ENCODE data around the gene ZC3H8.
"Not testable (repeated sequence)": the region's sequence is repeated elsewhere in the genome, so short reads cannot be mapped to it uniquely, and the experiment has no call there.

ZC3H8 gene

GRCh38 chr2:112254466-112255240 is at the start of gene ZC3H8:
Gene ZC3H8 (minus strand): TSS chr2:112255042. CDS start chr2:112254981, 61 bp downstream.
- peak; percentile 96 for DNase-seq

- DNase-seq, result no peak
Observed at GRCh38 chr2:112304298-112304941, 49.6 kb upstream of the ZC3H8 start.

- DNase-seq, result no peak
Observed at GRCh38 chr2:112301973-112302372, 47.1 kb upstream of the ZC3H8 start.

DNA sequence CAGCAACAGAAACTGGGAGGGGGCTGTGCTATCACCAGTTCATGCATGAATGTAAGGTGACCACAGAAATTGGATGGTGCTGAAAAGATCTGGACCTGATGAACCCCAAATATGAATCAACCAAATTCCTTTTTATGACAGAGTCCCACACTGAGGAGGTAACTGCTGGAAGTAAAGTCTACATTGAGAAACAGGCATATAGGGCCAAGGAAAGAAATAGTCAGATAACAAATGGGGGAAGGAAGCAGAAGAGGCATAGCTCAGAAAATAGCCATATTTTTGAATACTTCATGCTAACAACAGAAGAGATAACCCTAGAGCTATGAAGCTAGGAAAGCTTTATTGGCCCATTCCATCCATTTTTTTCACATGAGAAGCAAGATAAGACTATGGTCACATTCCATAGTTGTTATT is 46.3 kb upstream of the ZC3H8 start:
- no peak for DNase-seq

GRCh38 chr2:112296407-112296806 is 41.6 kb upstream of the ZC3H8 start:
- no peak for DNase-seq

- DNase-seq, result no peak
Observed at GRCh38 chr2:112295407-112296078, 40.7 kb upstream of the ZC3H8 start.

DNA sequence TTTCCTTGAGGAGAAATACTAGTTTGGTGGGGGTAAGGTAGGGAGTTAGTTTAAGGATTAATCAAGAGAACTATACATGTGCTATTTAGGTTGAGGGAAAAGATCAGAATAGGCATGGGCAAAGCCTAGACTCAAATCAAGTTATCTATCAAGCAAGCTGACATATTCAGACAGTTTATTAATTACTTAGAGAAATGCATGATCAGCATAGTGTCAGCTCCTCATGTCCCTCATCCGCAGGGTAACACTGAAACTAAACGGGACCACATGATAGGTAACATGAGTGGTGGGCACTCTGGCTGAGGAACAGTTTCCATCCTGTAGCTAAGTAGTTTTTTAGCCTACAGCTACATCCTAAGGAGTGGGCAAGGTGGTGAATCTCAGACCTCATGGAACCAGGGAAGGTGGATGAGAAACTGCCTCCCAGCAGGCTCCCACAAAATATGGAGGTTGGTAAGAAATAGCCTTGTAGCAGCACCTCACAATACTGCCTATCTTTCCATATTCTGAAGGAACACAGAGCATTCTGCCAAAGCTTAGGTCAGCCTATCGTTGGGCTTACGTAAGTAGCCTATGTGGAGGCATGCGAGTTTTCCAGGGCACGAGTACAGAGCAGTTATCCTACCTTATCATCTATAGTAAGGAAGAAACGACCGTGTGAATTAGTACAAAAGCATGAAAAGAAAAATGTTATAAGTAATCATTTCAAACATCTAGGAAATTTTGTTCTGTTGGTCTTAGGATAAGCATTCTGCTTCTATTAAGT is 39.0 kb upstream of the ZC3H8 start:
- DNase-seq, result no peak

DNA sequence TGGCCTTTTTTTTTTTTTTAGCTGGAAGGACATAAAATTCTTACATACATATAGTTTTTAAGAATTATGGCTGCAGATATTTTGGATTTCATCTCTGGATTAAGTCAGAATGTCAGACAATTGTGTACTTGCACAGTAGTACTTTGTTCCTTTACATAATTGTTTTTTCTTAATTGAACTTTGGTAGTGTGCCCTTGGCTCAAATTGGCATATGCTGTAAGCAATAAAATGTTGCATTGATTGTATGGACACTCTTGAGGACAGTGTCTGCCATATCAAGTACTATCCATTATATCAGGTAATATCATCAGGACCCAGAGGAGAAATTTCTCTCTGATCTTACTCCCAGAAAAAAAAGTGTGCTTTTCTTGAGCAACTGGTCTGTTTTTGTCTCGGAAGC is 35.8 kb upstream of the ZC3H8 start:
- DNase-seq, result no peak

DNA sequence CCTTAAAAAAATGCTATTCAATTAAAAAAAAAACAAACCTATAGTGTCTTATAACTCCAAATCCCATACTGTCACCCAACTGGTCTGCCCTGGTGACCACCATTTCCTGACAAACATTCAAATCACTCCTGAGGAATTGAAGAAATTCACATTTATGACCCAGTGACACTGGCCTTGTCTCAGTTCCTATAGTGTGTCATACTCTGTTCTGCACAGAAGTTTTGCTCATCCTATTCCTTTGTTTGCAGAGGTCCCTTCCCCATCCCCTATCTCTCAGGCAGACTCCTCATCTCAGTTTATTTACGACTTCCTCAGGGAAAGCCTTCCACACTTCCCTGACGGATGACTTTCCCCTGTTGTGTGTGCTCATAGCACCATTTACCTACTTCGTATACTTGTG is 35.2 kb upstream of the ZC3H8 start:
- DNase-seq, result no peak

- DNase-seq, result not testable (repeated sequence)
Observed at GRCh38 chr2:112283535-112283934, 28.7 kb upstream of the ZC3H8 start.

- DNase-seq, result not testable (repeated sequence)
Observed at GRCh38 chr2:112282066-112282465, 27.2 kb upstream of the ZC3H8 start.

- no peak for DNase-seq
Observed at GRCh38 chr2:112277596-112278220, 22.9 kb upstream of the ZC3H8 start.

GRCh38 chr2:112276954-112277353 is 22.1 kb upstream of the ZC3H8 start:
- DNase-seq, result no peak

DNA sequence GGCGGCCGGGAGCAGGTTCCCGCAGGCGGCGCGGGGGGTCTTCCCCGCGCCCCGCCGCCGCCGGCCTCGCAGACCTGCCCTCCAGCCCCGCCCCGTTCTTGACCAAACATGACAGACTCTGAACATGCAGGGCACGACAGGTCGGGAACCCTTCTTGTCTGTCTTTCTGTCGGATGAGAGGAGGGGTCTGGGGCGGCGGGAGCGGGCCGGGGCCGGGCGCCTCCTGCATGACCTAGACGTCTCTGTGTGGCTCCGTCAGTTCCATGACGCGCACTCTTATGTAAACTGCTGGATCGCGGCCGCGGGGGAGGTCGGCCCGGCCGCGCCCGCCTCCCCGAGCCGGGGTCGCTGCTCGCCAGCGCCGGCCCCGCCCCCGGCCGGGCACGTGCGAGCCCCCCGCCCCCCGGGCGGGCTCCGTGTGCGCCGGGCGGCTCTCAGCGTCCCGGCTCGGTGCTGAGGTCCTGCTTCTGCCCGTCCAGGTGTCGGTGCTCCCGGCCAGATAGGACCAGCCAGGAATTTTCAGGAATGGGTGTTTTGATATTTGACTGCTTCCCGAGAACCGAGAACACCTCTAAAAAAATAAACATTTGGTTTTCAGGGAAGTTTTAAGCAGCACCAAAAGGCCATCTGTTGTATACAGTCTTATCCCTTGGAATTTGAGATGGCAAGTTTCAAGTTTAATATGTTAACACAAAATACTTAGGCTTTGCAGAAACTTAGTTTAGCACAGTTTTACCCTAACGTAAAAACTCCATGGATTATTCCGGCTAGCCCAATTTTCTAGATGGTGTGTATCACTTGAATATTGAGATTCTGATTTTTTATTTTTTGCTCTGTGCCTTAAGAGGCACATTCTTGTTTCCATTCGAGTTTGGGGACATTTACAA is 21.3 kb upstream of the ZC3H8 start:
- peak; percentile 96 for DNase-seq

- DNase-seq, result peak; percentile 99
Observed at GRCh38 chr2:112275311-112275886, 20.6 kb upstream of the ZC3H8 start, which contains the start of gene ZC3H6. Gene ZC3H6 (plus strand): TSS chr2:112275597. CDS start chr2:112275995, 398 bp downstream.

GRCh38 chr2:112273349-112273748 is 18.5 kb upstream of the ZC3H8 start:
- no peak for DNase-seq

- no peak for DNase-seq
Observed at GRCh38 chr2:112272669-112273068, 17.8 kb upstream of the ZC3H8 start.

DNA sequence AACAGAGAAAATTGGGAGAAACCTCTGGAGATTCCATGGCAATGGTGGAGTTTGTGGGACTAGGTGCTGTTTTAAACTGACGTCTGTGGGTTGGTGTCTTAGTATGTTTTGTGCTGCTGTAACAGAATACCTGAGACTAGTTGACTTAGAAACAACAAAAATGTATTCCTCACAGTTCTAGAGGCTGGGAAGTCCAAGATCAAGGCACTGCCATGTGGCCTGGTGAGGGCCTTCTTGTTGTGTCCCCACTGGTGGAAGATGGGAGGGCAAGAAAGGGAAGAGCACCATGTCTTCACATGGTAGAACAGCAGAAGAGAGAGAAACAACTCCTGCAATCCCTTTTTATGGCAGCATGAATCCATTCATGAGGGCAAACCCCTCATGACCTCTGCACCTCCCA is 13.7 kb upstream of the ZC3H8 start:
- no peak for DNase-seq

GRCh38 chr2:112262876-112263275 is 8.0 kb upstream of the ZC3H8 start:
- no peak for DNase-seq

GRCh38 chr2:112260295-112260625 is 5.4 kb upstream of the ZC3H8 start:
- DNase-seq, result no peak

Measured in islet precursor cell (in vitro differentiated cells).